ENCODE measurements around the gene ZCCHC17.

DNA sequence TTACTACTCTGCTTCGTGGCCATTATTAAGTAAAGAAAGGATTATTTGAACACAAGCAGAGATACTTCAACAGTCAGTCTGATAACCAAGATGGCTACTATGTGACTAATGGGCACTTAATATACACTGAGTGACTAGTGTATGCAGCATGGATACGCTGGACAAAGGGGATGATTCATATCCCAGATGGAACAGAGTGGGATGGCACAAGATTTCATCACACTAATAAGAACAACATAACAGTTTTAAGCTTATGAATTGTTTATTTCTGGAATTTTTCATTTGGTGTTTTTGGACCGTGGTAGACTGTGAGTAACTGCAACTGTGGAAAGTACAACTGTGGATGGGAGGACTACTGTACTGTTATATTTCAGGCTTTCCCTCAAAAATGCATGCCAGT lies 9.4 kb downstream of the ZCCHC17 start:
- no peak for TF ChIP-seq CTCF (IDR thresholded peaks at IDR 0.05; ENCODE audit: low read depth, low read length)
- TF ChIP-seq MAX (IDR thresholded peaks at IDR 0.05; ENCODE audit: low read depth, low read length): no peak

Measured in NB4 (cell line).